ENCODE measurements around the gene OBSCN. TPM values are rescaled to one million over a fixed set of nuclear protein-coding genes. Genes with fewer than 3 reads are reported as not detected.

The OBSCN gene
- total RNA-seq, 1 donor from 2014 or later = 17.5 TPM

GRCh38 chr1:228212966-228213844 lies 5.4 kb downstream of the OBSCN start:
- Histone ChIP-seq H3K4me3 (ENCODE audit: insufficient read depth, low read depth, low read length) (peak overlapping the region; percentile 48), H3K4me1 (ENCODE audit: insufficient read depth, low read length) (no peaks in the 10 kb centered on the region), H2AFZ (ENCODE audit: low read depth, low read length) (peak overlapping the region; percentile 85), H4K20me1 (ENCODE audit: insufficient read depth, low read length) (no peaks in the 10 kb centered on the region), H3K9me3 (ENCODE audit: insufficient read depth, low read depth, low read length) (no peaks in the 10 kb centered on the region), H3K79me2 (ENCODE audit: insufficient read depth, low read length) (no peaks in the 10 kb centered on the region), H3K4me2 (ENCODE audit: low read length) (peak overlapping the region; percentile 89), H3K27me3 (ENCODE audit: insufficient read depth, low read length) (peaks cover 7% of the 10 kb centered on the region), H3K36me3 (ENCODE audit: insufficient read depth, low read length) (no peaks in the 10 kb centered on the region), H3K27ac (ENCODE audit: low read depth, low read length) (no peak overlapping the region), H3K9ac (ENCODE audit: low read length) (no peak overlapping the region)
- Mint-ChIP-seq H3K4me3 (ENCODE audit: unreplicated experiment) (peak overlapping the region; percentile 88), H3K4me1 (ENCODE audit: low read depth, unreplicated experiment) (no peaks in the 10 kb centered on the region), H3K27ac (ENCODE audit: unreplicated experiment) (no peak overlapping the region), H3K27me3 (ENCODE audit: low read depth, unreplicated experiment) (peaks cover 12% of the 10 kb centered on the region), H3K9me3 (ENCODE audit: unreplicated experiment) (no peaks in the 10 kb centered on the region), H3K36me3 (ENCODE audit: low read depth, unreplicated experiment) (peaks cover 3% of the 10 kb centered on the region)
- DNase-seq (ENCODE audit: low read depth) (peak; percentile 41), FAIRE-seq (no peak)
- peak; percentile 3 for TF ChIP-seq CTCF (IDR thresholded peaks at IDR 0.05; ENCODE audit: insufficient read depth, low read depth, low read length)
- TF ChIP-seq EZH2 (IDR thresholded peaks at IDR 0.05; ENCODE audit: insufficient read depth, low read length) = no peak

GRCh38 chr1:228213917-228214808 lies 6.3 kb downstream of the OBSCN start:
- H3K27ac Mint-ChIP-seq (ENCODE audit: unreplicated experiment) = no peak overlapping the region
- H3K4me3 Mint-ChIP-seq (ENCODE audit: unreplicated experiment) = peak overlapping the region; percentile 79
- peak overlapping the region; percentile 26 for H2AFZ ChIP-seq (ENCODE audit: low read depth, low read length)
- peaks cover 7% of the 10 kb centered on the region for H3K27me3 ChIP-seq (ENCODE audit: insufficient read depth, low read length)
- H3K9me3 Mint-ChIP-seq (ENCODE audit: unreplicated experiment) = no peaks in the 10 kb centered on the region
- H3K4me1 ChIP-seq (ENCODE audit: insufficient read depth, low read length) = no peaks in the 10 kb centered on the region
- H3K36me3 ChIP-seq (ENCODE audit: insufficient read depth, low read length) = no peaks in the 10 kb centered on the region
- H3K36me3 Mint-ChIP-seq (ENCODE audit: low read depth, unreplicated experiment) = peaks cover 4% of the 10 kb centered on the region
- peak overlapping the region; percentile 28 for H3K4me3 ChIP-seq (ENCODE audit: insufficient read depth, low read depth, low read length)
- TF ChIP-seq CTCF (IDR thresholded peaks at IDR 0.05; ENCODE audit: insufficient read depth, low read depth, low read length) (no peak), EZH2 (IDR thresholded peaks at IDR 0.05; ENCODE audit: insufficient read depth, low read length) (peak; percentile 55)
- DNase-seq (ENCODE audit: low read depth) (no peak), FAIRE-seq (no peak)
- no peak overlapping the region for H3K27ac ChIP-seq (ENCODE audit: low read depth, low read length)
- no peaks in the 10 kb centered on the region for H3K9me3 ChIP-seq (ENCODE audit: insufficient read depth, low read depth, low read length)
- peaks cover 12% of the 10 kb centered on the region for H3K27me3 Mint-ChIP-seq (ENCODE audit: low read depth, unreplicated experiment)
- H3K9ac ChIP-seq (ENCODE audit: low read length) = no peak overlapping the region
- peak overlapping the region; percentile 78 for H3K4me2 ChIP-seq (ENCODE audit: low read length)
- H3K79me2 ChIP-seq (ENCODE audit: insufficient read depth, low read length) = no peaks in the 10 kb centered on the region
- no peaks in the 10 kb centered on the region for H3K4me1 Mint-ChIP-seq (ENCODE audit: low read depth, unreplicated experiment)
- H4K20me1 ChIP-seq (ENCODE audit: insufficient read depth, low read length) = no peaks in the 10 kb centered on the region
